GM23248 (cell line): Measurements from ENCODE around the gene UPF3B. TPM values are rescaled to one million over a fixed set of nuclear protein-coding genes. Genes with fewer than 3 reads are reported as not detected.

ENCODE experiments used
- DNase-seq: peaks from one replicate; pipeline ENCODE4 v3.0.0-alpha.2; 2015
- H2AFZ ChIP-seq: fragments of 200-600 bp; sonication (generic); 2 replicates; pipeline ENCODE4 v1.6.1; 2016; ENCODE audit warnings: antibody characterized with exemption
- H3F3A ChIP-seq: fragments of 200-600 bp; sonication (generic); 2 replicates; pipeline ENCODE4 v1.6.1; 2016; ENCODE audit warnings: mild to moderate bottlenecking, antibody characterized with exemption, mixed run types; ENCODE audit not compliant: insufficient read depth
- H3K27ac ChIP-seq: fragments of 200-600 bp; sonication (generic); 2 replicates; pipeline ENCODE4 v1.5.1; 2016; ENCODE audit warnings: mild to moderate bottlenecking
- H3K27me3 ChIP-seq: fragments of 200-600 bp; sonication (generic); replicated peaks from 2 replicates; pipeline ENCODE4 v1.6.1; 2016; ENCODE audit warnings: mild to moderate bottlenecking; ENCODE audit not compliant: insufficient read depth
- H3K36me3 ChIP-seq: fragments of 200-600 bp; sonication (generic); 2 replicates; pipeline ENCODE4 v1.6.1; 2016; ENCODE audit warnings: low read depth, mild to moderate bottlenecking
- H3K4me1 ChIP-seq: fragments of 200-600 bp; sonication (generic); 2 replicates; pipeline ENCODE4 v1.6.1; 2016; ENCODE audit warnings: mild to moderate bottlenecking; ENCODE audit not compliant: insufficient read depth
- H3K4me2 ChIP-seq: fragments of 200-600 bp; sonication (generic); one replicate; pipeline ENCODE4 v1.6.1; 2016; ENCODE audit warnings: mild to moderate bottlenecking; ENCODE audit not compliant: unreplicated experiment
- H3K4me3 ChIP-seq: fragments of 200-600 bp; sonication (generic); 2 replicates; pipeline ENCODE4 v1.5.1; 2016; ENCODE audit warnings: mild to moderate bottlenecking
- H3K79me2 ChIP-seq: fragments of 200-600 bp; sonication (generic); 2 replicates; pipeline ENCODE4 v1.6.1; 2016; ENCODE audit warnings: mild to moderate bottlenecking; ENCODE audit not compliant: insufficient read depth
- H3K9ac ChIP-seq: fragments of 200-600 bp; sonication (generic); 2 replicates; pipeline ENCODE4 v1.6.1; 2016; ENCODE audit warnings: mild to moderate bottlenecking
- H3K9me2 ChIP-seq: fragments of 200-600 bp; sonication (generic); 2 replicates; pipeline ENCODE4 v1.6.1; 2016; ENCODE audit warnings: mixed run types, mild to moderate bottlenecking, moderate library complexity; ENCODE audit not compliant: insufficient read depth
- H3K9me3 ChIP-seq: fragments of 200-600 bp; sonication (generic); one replicate; pipeline ENCODE4 v1.6.1; 2017; ENCODE audit warnings: low read depth
- H4K20me1 ChIP-seq: fragments of 200-600 bp; sonication (generic); 2 replicates; pipeline ENCODE4 v1.6.0; 2016; ENCODE audit not compliant: insufficient read depth
- EZH2 ChIP-seq: fragments of 200-600 bp; sonication (generic); IDR thresholded peaks from 2 replicates; pipeline ENCODE4 v1.6.1; 2018; ENCODE audit warnings: antibody characterized with exemption, mild to moderate bottlenecking; ENCODE audit not compliant: insufficient read depth, poor library complexity, severe bottlenecking
- EZH2phosphoT487 ChIP-seq: fragments of 200-600 bp; sonication (generic); IDR thresholded peaks from 2 replicates; pipeline ENCODE4 v1.6.1; 2018; ENCODE audit warnings: antibody characterized with exemption, moderate library complexity, mild to moderate bottlenecking, low read depth; ENCODE audit not compliant: insufficient read depth
- WGBS, 2 experiments: methylation state at CpG; one replicate each; pipeline ENCODE4 v1.1.6; 2015 to 2017; ENCODE audit warnings: low lambda C conversion rate in 2 of 2, low coverage in 1 of 2; ENCODE audit errors: missing lambda C conversion rate in 2 of 2; 5-methylcytosine and 5-hydroxymethylcytosine counted together
- in situ Hi-C: fragments of 300-500 bp; cut with MboI; formaldehyde crosslinking; loops from 2 replicates; pipeline ENCODE4 v1.15.0; 2020
- polyA plus RNA-seq: library from polyadenylated mRNA; unstranded; fragments of >200 nt; fragmentation: Nextera tagmentation; extraction: Ambion mirVana; gene quantifications from 2 replicates; pipeline ENCODE4 v1.2.1, GENCODE V29; 2016
- total RNA-seq: library from RNA; depleted of rRNA; stranded (reverse); fragments of >200 nt; shearing (Covaris generic); gene quantifications from 2 replicates; pipeline ENCODE4 v1.2.3, GENCODE V29; 2014

The UPF3B gene
- total and polyA plus RNA-seq, 2 experiments from 2014 or later = 3.1 to 6.7 TPM

DNA sequence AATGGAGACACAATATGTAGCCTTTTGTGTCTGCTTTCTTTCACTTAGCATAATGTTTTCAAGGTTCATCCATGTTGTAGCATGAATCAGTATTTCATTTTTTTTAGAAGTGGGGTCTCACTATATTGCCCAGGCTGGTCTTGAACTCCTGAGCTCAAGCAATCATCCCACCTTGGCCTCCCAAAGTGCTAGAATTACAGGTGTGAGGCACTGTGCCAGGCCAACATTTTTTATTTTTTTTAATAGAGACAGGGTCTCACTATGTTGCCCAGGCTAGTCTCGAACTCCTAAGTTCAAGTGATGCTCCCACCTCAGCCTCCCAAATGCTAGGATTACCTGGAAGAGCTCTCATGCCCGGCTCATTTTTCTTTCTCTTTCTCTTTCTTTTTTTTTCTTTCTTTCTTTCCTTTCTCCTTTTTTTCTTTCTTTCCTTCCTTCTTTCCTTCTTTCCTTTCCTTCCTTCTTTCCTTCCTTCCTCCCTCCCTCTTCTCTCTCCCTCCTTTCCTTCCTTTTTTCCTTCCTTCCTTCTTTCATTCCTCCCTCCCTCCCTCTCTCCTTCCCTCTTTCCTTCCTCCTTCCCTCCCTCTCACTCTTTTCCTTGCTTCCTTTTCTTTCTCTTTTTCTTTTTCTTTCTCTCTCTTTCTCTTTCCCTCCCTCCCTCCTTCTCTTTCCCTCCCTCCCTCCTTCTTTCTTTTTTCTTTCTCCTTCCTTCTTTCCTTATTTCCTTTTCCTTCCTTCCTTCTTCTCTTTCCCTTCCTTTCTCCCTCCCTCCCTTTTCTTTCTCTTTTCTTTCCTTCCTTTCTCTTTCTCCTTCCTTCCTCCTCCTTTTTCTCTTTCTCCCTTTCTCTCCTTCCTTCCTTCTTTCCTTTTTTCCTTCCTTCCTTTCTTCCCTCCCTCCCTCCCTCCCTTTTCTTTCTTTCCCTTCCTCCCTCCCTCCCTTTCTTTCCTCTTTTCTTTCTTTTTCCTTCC lies 51.2 kb downstream of the UPF3B start:
- Histone ChIP-seq H3K9ac (no peak overlapping the region), H4K20me1 (no peaks in the 10 kb centered on the region), H3K4me1 (no peaks in the 10 kb centered on the region), H3K36me3 (no peaks in the 10 kb centered on the region), H3F3A (no peaks in the 10 kb centered on the region), H3K4me3 (no peak overlapping the region), H3K79me2 (no peaks in the 10 kb centered on the region), H3K9me2 (no peaks in the 10 kb centered on the region), H3K9me3 (no peaks in the 10 kb centered on the region), H3K27ac (no peak overlapping the region), H3K4me2 (no peak overlapping the region), H2AFZ (no peak overlapping the region), H3K27me3 (no peaks in the 10 kb centered on the region)
- 92% methylated on average over 2 of the region's 2 CpGs for WGBS, 2 experiments
- in situ Hi-C loops = no loop called here
- DNase-seq = no peak
- TF ChIP-seq EZH2phosphoT487 = no peak

DNA sequence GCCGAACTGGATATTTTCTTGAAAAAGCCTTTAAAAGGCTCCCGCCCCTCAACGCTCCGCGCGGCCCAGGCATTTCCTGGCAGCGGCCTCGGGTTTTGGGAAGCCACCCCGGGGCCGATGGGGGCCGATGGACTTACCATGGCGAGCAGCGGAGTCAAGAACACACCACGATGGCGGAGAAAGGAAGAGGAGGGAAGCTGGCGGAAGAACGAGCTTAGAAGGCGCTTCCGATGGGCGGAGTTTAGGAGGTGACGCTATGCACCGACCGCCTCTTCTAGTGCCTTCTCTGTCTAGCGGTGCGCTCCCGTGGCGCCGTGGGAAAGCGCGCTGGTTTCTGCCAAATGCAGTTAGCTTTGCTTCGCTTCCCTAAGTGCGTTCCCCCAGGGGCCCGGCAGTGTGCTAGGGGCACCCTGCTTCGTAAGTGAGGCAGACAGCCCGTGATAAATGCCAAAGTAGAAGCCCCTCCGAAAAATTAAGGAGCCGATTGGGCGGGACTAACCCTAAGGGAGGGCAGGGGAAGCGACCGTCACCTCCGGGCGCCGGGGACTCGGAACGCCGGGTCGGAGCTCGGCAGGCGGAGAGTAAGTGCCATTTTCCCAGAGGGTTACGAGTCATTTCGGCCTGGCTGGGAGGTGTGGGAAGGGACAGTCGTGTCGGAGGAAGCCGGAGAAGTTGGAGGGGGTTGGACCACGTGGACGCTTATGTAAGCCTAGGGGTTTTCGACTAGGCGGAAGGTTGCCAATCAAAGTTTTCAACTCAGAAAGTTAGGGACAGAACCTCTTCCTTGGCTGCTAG lies 61.1 kb downstream of the UPF3B start, which contains the start of gene RPL39:
Gene RPL39, minus strand, starts transcription at position 194 of the 795 bp plus-strand sequence. Its CDS starts 54 bp downstream, at position 140.
- no peaks in the 10 kb centered on the region for H3K9me3 ChIP-seq
- peak within 1 kb of the TSS; percentile 99 for H3K27ac ChIP-seq
- no peaks in the 10 kb centered on the region for H3K9me2 ChIP-seq
- peaks cover 10% of the 10 kb centered on the region; the same call in 1 of the 2 replicates for H3K36me3 ChIP-seq
- peak; percentile 92 for DNase-seq
- peak within 1 kb of the TSS; percentile 100 for H3K9ac ChIP-seq
- H3K79me2 ChIP-seq = peaks cover 59% of the 10 kb centered on the region
- peaks cover 15% of the 10 kb centered on the region; the same call in 1 of the 2 replicates for H3K4me1 ChIP-seq
- WGBS, 2 experiments = 0 to 2% methylated on average over 22 to 39 of the region's 58 CpGs
- peak within 1 kb of the TSS; percentile 88 for H2AFZ ChIP-seq
- peaks cover 12% of the 10 kb centered on the region; the same call in 1 of the 2 replicates for H4K20me1 ChIP-seq
- H3F3A ChIP-seq = peaks cover 11% of the 10 kb centered on the region
- H3K4me3 ChIP-seq = peak within 1 kb of the TSS; percentile 96
- H3K4me2 ChIP-seq = peak within 1 kb of the TSS; percentile 93
- in situ Hi-C loops = no loop called here
- no peaks in the 10 kb centered on the region for H3K27me3 ChIP-seq
- TF ChIP-seq EZH2 = no peak
- no peak for TF ChIP-seq EZH2phosphoT487

DNA sequence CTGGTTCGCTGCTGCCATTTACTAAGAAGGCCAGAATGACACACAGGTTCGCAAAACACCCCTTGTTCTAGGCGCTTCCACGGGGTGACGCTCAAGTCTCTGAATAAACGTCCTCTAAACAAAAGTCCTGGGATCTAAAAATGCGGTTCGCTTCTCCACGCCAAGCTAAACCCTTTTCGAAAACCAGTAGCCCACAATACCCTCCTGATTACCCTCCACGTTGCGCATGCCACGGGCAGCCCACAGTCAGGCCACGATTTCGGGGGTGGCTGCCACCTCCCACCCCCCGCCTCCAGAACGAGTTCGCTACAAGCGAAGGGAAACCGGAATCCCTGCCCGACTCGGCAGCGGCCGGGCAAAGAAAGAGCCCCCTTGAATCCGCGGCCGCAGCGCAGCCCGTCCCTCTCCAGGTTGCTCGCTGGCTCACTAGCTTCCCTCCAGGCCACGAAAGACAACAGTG lies 61.8 kb downstream of the UPF3B start:
- Histone ChIP-seq H2AFZ (peak overlapping the region; percentile 88), H3K9ac (peak overlapping the region; percentile 100), H3K9me3 (no peaks in the 10 kb centered on the region), H4K20me1 (peaks cover 12% of the 10 kb centered on the region; the same call in 1 of the 2 replicates), H3K4me3 (peak overlapping the region; percentile 96), H3K36me3 (peaks cover 10% of the 10 kb centered on the region; the same call in 1 of the 2 replicates), H3K27ac (peak overlapping the region; percentile 99), H3F3A (peaks cover 11% of the 10 kb centered on the region), H3K4me1 (peaks cover 15% of the 10 kb centered on the region; the same call in 1 of the 2 replicates), H3K4me2 (peak overlapping the region; percentile 93), H3K9me2 (no peaks in the 10 kb centered on the region), H3K79me2 (peaks cover 66% of the 10 kb centered on the region), H3K27me3 (no peaks in the 10 kb centered on the region)
- WGBS, 2 experiments = 1 to 7% methylated on average over 7 to 21 of the region's 31 CpGs
- in situ Hi-C loops = no loop called here
- TF ChIP-seq EZH2 (no peak), EZH2phosphoT487 (no peak)
- peak; percentile 69 for DNase-seq
